ENCODE measurements around the gene COL4A2. TPM values are rescaled to one million over a fixed set of nuclear protein-coding genes. Genes with fewer than 3 reads are reported as not detected.
"Not testable (repeated sequence)": the region's sequence is repeated elsewhere in the genome, so short reads cannot be mapped to it uniquely, and the experiment has no call there.

COL4A2 gene
- polyA plus RNA-seq, 3 donors, result 465 to 580 (median 554) TPM

DNA sequence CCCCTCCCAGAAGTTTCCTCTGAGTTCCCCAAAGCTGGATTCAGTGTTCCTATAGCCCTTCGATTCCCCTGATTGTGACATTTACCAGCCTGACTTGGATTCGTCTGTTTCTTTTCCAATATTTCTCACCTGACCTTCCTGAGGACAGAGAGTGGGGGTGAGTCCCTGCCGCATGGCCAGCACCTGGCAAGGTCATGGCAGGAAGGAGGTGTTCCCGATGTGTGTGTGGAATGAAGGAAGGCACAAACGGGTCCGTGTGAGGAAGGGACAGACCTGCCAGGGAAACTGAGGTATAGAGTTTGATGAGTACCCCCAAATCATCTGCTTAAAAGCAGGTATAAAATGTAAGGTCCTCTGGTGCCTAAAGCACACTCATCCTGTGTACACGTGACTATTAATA lies 3.4 kb upstream of the COL4A2 start:
- DNase-seq, result no peak

DNA sequence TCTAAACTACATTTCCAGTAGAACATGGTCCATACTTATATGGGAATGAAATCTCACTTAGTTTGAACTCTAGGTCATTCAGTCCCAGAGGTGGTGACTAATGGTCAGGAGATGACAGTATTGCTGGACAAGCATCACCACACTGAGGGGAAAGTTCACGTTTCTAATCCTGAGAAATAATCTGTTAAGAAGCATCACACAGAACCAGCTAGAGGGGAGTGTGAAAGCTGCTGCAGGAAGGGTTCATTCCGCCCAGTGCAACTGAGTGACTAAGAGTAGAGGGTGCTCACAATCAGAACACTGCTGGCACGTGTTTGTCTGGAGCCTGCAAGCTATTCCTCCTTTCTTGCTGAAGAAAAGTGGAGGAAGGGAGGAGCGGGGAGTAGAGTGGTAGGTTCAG lies 2.8 kb upstream of the COL4A2 start:
- DNase-seq, result no peak

GRCh38 chr13:110305001-110305400 lies 2.1 kb upstream of the COL4A2 start:
- no peak for DNase-seq

DNA sequence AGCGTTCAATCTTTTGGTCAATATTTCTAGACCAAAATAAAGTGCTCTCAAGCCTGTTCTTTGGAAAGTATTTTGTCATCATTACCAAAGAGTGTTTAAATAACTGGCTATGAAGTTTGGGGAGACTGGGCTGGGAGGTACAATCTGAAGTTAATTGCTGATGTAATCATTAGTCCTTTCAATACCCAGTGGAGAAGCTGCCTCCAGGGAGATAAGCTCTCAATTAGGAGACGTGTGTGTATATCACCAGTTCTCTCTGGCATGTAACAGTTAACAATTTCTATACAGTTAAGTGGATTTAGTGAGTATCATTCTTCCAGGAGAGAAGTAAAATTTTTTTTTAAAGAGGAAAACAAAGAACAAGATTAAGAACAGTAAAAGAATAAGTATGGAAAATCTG lies 1.5 kb upstream of the COL4A2 start:
- DNase-seq, result no peak

GRCh38 chr13:110305949-110306339 lies 1.1 kb upstream of the COL4A2 start:
- DNase-seq, result no peak

DNA sequence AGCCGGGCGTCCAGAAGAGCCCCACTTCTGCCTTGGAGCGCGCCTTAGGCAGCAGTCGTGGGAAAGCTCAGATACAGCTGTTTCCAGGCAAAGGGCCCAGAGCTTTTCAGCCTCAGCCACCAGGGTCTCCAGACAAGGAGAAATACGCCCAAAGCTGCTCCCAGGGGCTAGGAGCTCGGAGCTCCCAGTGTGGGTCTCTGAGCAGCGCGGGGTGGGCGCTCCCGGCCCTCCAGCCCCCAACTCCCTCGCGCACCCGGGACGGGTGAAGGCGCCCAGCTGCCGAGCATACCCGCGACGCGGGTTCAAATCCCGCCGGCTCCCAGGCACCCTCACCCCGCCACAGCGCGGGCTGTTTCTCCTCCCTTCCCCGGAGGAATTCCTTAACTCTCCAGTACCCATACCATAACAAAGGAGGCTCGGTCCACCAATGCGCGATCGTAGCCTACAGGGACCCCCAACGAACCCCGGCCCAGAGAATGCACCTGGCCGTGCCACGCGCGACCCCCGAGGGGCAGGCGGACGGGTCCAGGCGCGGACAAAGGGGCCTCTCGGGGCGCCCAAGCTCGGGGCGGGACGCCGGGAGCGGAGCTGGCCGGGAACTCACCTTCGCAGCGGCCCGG lies 634 bp upstream of the COL4A2 start:
- DNase-seq, result no peak

GRCh38 chr13:110307767-110308655 lies 927 bp downstream of the COL4A2 start:
- DNase-seq, result no peak

DNA sequence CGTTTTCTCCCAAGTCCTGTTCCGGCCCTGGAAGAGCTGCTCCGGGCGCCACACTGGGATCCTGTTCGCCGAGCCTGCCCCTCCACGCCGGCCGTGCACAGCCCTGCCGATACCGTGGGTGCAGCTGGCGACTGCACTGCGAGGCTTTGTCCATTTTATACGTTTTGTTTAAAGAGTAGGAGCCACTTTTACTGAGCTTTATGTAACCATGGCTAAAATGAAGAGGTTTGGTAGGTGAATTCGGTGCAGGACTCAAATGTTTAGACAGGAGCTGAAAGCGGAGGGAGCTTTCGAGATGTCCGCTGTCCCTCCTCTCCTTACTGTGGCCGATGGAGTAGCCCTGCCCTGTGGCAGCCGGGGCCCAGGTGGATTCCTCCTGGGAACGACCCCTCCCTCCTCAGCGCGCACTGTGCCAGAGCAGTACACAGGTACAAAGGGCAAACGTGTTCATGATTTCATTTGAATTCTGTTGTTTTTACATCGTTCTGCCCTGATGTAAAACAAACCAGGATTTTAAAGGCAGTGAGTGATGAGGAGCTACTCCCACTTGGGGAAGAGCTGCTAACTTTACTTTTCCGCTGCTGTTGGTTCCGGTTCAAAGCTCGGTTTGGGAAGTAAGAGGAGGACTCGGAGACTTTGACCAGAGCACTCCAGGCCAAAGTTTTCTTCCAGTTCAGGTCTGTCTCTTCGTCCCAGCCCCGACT lies 1.7 kb downstream of the COL4A2 start:
- DNase-seq, result no peak

- DNase-seq, result no peak
Observed at GRCh38 chr13:110309661-110310524, 2.8 kb downstream of the COL4A2 start.

- no peak for DNase-seq
Observed at GRCh38 chr13:110310541-110311442, 3.7 kb downstream of the COL4A2 start.

GRCh38 chr13:110311443-110312338 lies 4.6 kb downstream of the COL4A2 start:
- DNase-seq, result no peak

GRCh38 chr13:110312339-110313031 lies 5.4 kb downstream of the COL4A2 start:
- no peak for DNase-seq

- DNase-seq, result not testable (repeated sequence)
Observed at GRCh38 chr13:110313261-110313660, 6.2 kb downstream of the COL4A2 start.

GRCh38 chr13:110313733-110314132 lies 6.6 kb downstream of the COL4A2 start:
- not testable (repeated sequence) for DNase-seq

DNA sequence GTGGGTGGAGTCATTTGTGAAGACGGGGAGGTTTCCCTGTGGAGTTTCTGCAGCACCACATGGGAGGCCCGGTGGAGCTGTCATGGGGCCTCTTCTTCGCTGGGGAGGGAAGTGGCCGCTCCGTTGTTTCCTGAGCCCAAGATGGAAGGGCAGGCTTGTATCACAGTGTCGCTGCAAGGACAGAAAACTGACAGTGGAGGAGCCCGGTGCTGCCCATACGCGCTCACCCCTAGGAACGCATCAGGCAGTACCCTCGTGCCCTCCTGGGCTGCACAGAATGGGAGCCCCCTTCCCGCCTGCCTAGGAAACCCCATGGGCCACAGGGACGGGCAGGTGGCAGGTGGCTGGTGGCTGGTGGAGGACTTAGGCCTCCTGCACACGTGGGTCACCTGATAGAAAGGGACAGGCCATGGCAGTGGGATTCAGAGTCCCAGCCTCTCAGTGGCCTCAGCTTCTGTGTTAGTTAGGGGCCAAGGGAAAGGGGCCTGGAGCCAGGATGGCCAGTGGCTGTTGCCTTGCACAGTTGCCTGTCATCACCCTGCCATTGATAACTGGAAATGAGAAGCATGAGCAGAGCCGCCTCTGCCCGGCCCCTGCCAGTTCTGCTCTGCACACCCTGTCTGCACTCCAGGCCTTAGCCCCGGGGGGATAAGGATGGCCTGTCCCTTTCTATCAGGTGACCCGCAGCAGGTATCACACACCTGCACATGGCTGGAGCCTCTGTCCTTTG lies 7.6 kb downstream of the COL4A2 start:
- no peak for DNase-seq

DNA sequence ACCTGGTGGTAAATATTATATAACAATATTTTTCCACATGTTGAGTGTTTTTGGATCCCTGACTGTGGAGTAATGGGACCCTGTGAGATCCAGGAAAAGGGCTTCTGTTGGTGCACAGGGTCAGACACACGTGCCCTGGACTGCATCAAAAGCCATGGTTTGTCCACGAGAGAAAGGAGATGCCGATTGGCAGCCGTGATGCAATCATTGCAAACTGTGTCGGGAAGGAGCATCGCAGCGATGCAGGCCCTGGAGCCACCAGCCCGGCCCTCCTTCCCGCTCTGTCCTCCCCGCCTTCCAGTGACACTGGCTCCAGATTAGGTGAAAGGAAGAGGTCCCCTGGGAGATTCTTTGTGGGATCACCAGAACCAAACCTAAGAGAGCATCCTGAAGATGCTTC lies 9.1 kb downstream of the COL4A2 start:
- no peak for DNase-seq

DNA sequence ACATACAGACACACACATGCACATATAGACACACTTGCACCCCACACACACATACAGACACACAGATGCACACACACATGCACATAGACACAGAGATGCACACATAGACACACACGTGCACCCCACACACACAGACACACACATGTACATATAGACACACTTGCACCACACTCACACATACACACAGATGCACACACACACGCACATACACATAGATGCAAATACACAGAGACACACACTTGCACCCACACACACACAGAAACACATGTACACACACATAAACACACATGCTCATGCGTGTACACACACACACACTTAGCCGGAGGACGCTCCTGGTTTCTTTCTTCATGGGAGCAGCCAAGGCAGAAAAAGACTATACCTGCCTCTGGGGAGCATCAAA lies 10.0 kb downstream of the COL4A2 start:
- no peak for DNase-seq

DNA sequence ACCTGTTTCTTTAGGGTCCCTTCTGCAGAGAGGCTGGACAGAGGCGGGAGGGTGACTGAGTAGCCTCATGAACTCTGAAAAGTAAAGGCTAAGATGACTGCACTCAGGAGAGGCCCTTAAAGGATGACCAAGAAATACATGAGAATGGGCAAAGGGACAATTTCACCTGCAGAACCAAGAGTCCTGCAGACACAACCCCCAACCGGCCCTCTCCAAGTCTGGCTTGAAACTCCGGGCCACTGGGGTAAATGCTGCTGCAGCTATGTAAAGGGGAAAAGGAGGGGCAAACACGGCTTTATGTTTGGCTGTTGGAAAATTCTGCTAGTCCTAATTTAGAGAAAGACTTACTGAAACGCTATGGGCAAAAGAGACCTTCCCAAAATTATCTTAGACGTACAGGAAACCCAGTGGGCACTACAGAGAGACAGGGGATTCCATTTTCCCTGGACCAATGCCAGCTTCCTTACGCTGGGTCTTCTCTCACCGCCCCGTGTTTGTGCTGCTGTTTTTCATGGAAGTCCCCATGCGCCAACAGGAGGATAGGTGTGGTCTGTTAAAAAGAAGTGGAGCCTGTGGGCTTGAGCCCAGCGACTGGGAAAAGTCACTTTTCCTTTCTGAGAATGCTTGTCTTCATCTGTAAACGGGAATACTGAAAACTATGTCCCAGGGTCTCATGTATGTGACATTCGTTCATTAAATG lies 10.6 kb downstream of the COL4A2 start:
- no peak for DNase-seq

Measured in renal pelvis (tissue), 4 donors.